Nephron progenitor cell (in vitro differentiated cells): Measurements from ENCODE around the gene CUBN.
A peak's percentile ranks its signal among the peaks of the same experiment; 100 is the strongest.

Source experiments
- DNase-seq: peaks from one replicate; pipeline ENCODE4 v3.0.0; 2021
- H3K27ac Mint-ChIP-seq: 2 replicates; pipeline ENCODE4 v1.8.0; 2021; ENCODE audit warnings: mild to moderate bottlenecking, moderate library complexity, mixed read lengths
- H3K27me3 Mint-ChIP-seq: 2 replicates; pipeline ENCODE4 v1.8.0; 2021; ENCODE audit warnings: mild to moderate bottlenecking, low read depth, mixed read lengths; ENCODE audit not compliant: poor library complexity
- H3K36me3 Mint-ChIP-seq: 2 replicates; pipeline ENCODE4 v1.8.0; 2021; ENCODE audit warnings: low read depth, mixed read lengths
- H3K4me1 Mint-ChIP-seq: 2 replicates; pipeline ENCODE4 v1.8.0; 2021; ENCODE audit warnings: mixed read lengths
- H3K4me3 Mint-ChIP-seq: 2 replicates; pipeline ENCODE4 v1.8.0; 2021; ENCODE audit warnings: mild to moderate bottlenecking, moderate library complexity, mixed read lengths
- H3K9me3 Mint-ChIP-seq: 2 replicates; pipeline ENCODE4 v1.8.0; 2021; ENCODE audit warnings: mild to moderate bottlenecking, moderate library complexity, mixed read lengths
- TF ChIP-seq, protein P1 (sequence below): fragments of 200-600 bp; sonication (generic); IDR thresholded peaks from 2 replicates; pipeline ENCODE4 v1.5.0; 2021; ENCODE audit warnings: antibody characterized with exemption

Gene CUBN

DNA sequence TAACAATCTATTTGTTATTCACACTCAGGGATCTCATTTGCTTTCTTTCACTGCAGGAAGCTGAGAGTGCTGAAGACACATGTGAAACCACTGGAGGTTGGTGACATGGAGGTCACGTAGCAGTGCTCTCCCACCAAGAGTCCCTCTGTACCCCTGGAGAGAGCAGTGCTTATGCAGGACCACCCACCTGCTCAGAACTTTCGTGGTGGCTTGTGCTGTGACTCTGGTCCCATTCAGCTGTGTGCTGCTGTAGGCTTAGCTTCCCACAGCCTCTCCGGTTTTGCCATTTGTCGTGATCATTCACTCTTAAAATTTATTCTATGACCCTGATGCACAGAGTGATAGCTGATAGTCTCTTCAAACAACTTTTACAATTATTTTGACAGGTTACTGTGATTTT, 216.3 kb downstream of the CUBN start:
- DNase-seq = no peak
- Mint-ChIP-seq H3K4me3 (no peak overlapping the region), H3K27me3 (peaks cover 2% of the 10 kb centered on the region), H3K36me3 (no peaks in the 10 kb centered on the region), H3K9me3 (peaks cover 6% of the 10 kb centered on the region), H3K27ac (no peak overlapping the region), H3K4me1 (peaks cover 33% of the 10 kb centered on the region)
- TF ChIP-seq, protein P1, sequence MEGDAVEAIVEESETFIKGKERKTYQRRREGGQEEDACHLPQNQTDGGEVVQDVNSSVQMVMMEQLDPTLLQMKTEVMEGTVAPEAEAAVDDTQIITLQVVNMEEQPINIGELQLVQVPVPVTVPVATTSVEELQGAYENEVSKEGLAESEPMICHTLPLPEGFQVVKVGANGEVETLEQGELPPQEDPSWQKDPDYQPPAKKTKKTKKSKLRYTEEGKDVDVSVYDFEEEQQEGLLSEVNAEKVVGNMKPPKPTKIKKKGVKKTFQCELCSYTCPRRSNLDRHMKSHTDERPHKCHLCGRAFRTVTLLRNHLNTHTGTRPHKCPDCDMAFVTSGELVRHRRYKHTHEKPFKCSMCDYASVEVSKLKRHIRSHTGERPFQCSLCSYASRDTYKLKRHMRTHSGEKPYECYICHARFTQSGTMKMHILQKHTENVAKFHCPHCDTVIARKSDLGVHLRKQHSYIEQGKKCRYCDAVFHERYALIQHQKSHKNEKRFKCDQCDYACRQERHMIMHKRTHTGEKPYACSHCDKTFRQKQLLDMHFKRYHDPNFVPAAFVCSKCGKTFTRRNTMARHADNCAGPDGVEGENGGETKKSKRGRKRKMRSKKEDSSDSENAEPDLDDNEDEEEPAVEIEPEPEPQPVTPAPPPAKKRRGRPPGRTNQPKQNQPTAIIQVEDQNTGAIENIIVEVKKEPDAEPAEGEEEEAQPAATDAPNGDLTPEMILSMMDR = no peak

DNA sequence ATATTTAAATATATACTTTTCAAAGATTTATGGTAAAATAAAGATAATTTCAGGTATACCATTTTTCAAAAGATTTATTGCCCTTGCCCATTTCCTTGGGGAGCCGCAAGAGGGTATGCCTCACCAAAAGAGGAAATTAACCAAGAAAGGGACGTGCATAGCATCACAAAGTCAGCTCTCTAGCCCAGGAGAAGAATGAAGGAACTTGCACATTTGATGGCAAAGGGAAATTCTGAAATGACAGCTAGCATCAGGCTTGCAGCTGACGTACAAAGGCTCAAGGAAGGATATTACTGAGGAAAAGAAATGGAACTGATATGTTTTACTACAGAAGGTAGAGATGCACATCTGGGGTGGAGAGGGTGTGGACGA, 218.8 kb downstream of the CUBN start:
- peaks cover 46% of the 10 kb centered on the region for H3K4me1 Mint-ChIP-seq
- H3K36me3 Mint-ChIP-seq = no peaks in the 10 kb centered on the region
- no peak overlapping the region for H3K4me3 Mint-ChIP-seq
- no peaks in the 10 kb centered on the region for H3K9me3 Mint-ChIP-seq
- no peak for DNase-seq
- H3K27me3 Mint-ChIP-seq = peaks cover 2% of the 10 kb centered on the region
- H3K27ac Mint-ChIP-seq = no peak overlapping the region
- TF ChIP-seq, protein P1 = no peak

DNA sequence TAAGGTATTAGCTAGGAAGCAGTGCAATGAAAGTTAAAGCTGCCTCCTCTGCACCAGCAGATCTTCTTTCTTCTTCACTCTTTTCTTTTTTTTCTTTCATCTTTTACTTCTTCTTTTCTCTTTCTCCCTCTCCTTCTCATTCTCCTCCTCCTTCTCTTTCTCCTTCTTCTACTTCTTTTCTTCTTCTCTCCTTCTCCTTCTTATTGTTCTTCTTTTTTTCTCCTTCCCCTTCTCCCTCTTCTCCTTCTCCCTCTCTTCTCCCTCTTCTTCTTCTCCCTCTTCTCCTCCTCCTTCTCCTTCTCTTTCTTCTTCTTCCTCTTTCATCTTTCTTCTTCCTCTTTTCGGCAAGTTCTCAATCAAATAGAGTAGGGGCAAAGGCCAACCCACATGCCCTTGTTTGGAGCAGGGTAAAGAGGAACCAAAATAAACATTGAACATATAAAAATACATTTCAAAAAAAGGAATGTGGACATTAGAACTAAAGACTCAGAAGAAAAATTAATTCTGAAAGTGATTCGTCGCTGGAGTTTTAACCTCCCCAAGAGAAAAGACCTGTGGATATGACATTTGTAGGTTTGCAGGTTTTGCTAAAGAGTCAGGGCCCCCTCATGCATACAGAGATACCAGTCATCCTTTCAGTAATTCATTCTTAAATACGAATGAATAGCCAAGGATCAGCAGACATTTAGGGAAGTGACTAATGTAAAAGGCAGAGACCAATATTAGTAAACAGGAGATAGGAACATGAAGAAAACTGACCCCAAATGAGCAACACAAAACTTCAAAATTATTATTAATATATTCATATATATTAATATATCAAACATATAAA, 219.4 kb downstream of the CUBN start:
- Mint-ChIP-seq H3K4me1 (peaks cover 51% of the 10 kb centered on the region), H3K27me3 (peaks cover 2% of the 10 kb centered on the region), H3K4me3 (no peak overlapping the region), H3K27ac (no peak overlapping the region), H3K36me3 (no peaks in the 10 kb centered on the region), H3K9me3 (peaks cover 3% of the 10 kb centered on the region)
- TF ChIP-seq, protein P1 = no peak
- no peak for DNase-seq

DNA sequence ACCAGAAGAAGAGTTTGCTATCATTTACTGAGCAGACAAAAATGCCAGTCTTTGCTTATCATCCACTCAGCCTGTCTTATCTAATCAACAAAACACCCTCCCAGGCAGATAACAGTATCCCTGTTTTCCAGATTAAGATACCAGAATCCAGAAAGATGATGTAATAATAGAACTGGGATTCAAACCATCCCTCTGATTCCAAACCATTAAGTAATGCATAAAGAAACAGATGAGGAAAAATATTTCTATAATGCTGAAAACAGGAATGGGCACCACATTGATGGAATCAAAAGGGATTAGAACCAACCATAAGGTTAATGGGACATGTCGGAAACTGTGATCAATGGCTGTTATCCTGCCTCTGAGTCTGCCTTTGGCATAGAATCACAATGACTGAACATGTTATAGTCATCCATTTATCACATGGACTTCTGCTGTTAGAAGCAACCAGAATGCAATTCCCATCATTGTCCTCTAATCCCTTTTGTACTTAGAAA, 220.3 kb downstream of the CUBN start:
- Mint-ChIP-seq H3K9me3 (peaks cover 6% of the 10 kb centered on the region), H3K4me3 (no peak overlapping the region), H3K27ac (no peak overlapping the region), H3K4me1 (peaks cover 60% of the 10 kb centered on the region), H3K27me3 (peaks cover 2% of the 10 kb centered on the region), H3K36me3 (no peaks in the 10 kb centered on the region)
- TF ChIP-seq, protein P1 = no peak
- no peak for DNase-seq

DNA sequence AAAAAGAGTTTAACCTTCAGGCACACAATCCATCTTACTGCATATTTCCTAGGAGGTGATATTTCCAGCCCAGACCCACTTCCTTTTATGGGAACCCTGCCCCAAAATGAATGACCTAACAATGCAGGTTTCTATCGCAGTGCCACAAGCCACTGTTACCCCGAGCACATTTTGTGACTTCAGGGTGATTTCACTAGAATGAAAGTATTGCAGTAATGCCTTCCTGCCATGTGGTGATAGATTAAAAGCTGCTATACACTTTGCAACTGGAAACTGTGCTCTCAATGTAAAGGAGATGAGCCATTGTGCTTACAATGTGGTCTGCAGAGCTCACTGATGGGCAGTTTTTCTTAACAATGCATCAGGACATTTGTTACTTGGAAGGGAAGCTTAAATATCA, 221.9 kb downstream of the CUBN start:
- no peak overlapping the region for H3K27ac Mint-ChIP-seq
- peaks cover 7% of the 10 kb centered on the region for H3K36me3 Mint-ChIP-seq
- peaks cover 51% of the 10 kb centered on the region for H3K4me1 Mint-ChIP-seq
- DNase-seq = no peak
- no peak overlapping the region for H3K4me3 Mint-ChIP-seq
- H3K9me3 Mint-ChIP-seq = peaks cover 12% of the 10 kb centered on the region
- H3K27me3 Mint-ChIP-seq = peaks cover 2% of the 10 kb centered on the region
- TF ChIP-seq, protein P1 = no peak

DNA sequence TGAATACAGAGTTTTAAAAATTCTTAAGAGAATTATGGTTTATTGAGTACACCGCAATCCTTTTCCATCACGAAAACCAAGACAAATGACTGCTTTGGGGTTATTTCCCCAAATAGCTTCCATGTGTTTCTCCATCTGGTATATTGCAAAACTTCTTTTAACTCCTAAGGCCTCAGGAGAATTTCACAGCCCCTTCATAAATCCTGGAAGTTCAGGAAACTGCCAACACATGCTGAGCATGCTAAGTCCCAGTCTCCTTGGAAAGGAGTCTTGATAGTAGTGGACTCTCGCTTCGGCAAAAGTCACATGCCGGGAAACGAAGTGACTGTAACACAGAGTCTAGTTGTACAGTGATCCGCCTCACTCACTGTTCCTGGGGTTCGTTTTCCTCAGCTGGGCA, 224.3 kb downstream of the CUBN start:
- TF ChIP-seq, protein P1 = no peak
- Mint-ChIP-seq H3K4me1 (peaks cover 35% of the 10 kb centered on the region), H3K4me3 (no peak overlapping the region), H3K27ac (peak overlapping the region; percentile 41), H3K27me3 (peaks cover 5% of the 10 kb centered on the region), H3K36me3 (peaks cover 10% of the 10 kb centered on the region), H3K9me3 (peaks cover 16% of the 10 kb centered on the region)
- no peak for DNase-seq
